HUES6 (cell line): ENCODE measurements around the gene NUDT3.
"Not testable (repeated sequence)": the region's sequence is repeated elsewhere in the genome, so short reads cannot be mapped to it uniquely, and the experiment has no call there.

ENCODE experiments used
- H3K27ac ChIP-seq: 2 replicates; pipeline ENCODE4 v1.7.0; 2013; ENCODE audit warnings: low read depth, mild to moderate bottlenecking, low read length, inconsistent platforms
- H3K27me3 ChIP-seq: 2 replicates; pipeline ENCODE4 v1.6.1; 2013; ENCODE audit warnings: low read length; ENCODE audit not compliant: control insufficient read depth, insufficient read depth
- H3K36me3 ChIP-seq: 2 replicates; pipeline ENCODE4 v1.6.1; 2013; ENCODE audit warnings: low read length; ENCODE audit not compliant: control insufficient read depth, insufficient read depth
- H3K4me1 ChIP-seq: 2 replicates; pipeline ENCODE4 v1.6.1; 2013; ENCODE audit warnings: low read length; ENCODE audit not compliant: control insufficient read depth, insufficient read depth
- H3K4me3 ChIP-seq: 2 replicates; pipeline ENCODE4 v1.5.1; 2013; ENCODE audit warnings: low read depth, low read length
- H3K9ac ChIP-seq: one replicate; pipeline ENCODE4 v1.6.1; 2013; ENCODE audit warnings: mild to moderate bottlenecking, low read length
- H3K9me3 ChIP-seq: 2 replicates; pipeline ENCODE4 v1.6.1; 2013; ENCODE audit warnings: low read depth, low read length; ENCODE audit not compliant: control insufficient read depth, insufficient read depth

The NUDT3 gene

GRCh38 chr6:34383656-34384320 lies 8.7 kb downstream of the NUDT3 start:
- Histone ChIP-seq H3K27ac (no peak overlapping the region), H3K9me3 (no peaks in the 10 kb centered on the region), H3K27me3 (no peaks in the 10 kb centered on the region), H3K4me1 (peaks cover 22% of the 10 kb centered on the region), H3K36me3 (no peaks in the 10 kb centered on the region), H3K9ac (no peak overlapping the region), H3K4me3 (no peak overlapping the region)

GRCh38 chr6:34383161-34383631 lies 9.3 kb downstream of the NUDT3 start:
- H3K27ac ChIP-seq, result no peak overlapping the region
- no peak overlapping the region for H3K4me3 ChIP-seq
- H3K9ac ChIP-seq, result no peak overlapping the region
- no peaks in the 10 kb centered on the region for H3K36me3 ChIP-seq
- H3K27me3 ChIP-seq, result no peaks in the 10 kb centered on the region
- peaks cover 27% of the 10 kb centered on the region for H3K4me1 ChIP-seq
- no peaks in the 10 kb centered on the region for H3K9me3 ChIP-seq

GRCh38 chr6:34381081-34381480 lies 11.4 kb downstream of the NUDT3 start:
- no peak overlapping the region for H3K9ac ChIP-seq
- H3K4me1 ChIP-seq, result peaks cover 23% of the 10 kb centered on the region
- no peaks in the 10 kb centered on the region for H3K27me3 ChIP-seq
- no peaks in the 10 kb centered on the region for H3K9me3 ChIP-seq
- no peaks in the 10 kb centered on the region for H3K36me3 ChIP-seq
- no peak overlapping the region for H3K27ac ChIP-seq
- H3K4me3 ChIP-seq, result no peak overlapping the region

GRCh38 chr6:34378470-34378869 lies 14.0 kb downstream of the NUDT3 start:
- no peaks in the 10 kb centered on the region for H3K27me3 ChIP-seq
- H3K9ac ChIP-seq, result no peak overlapping the region
- H3K9me3 ChIP-seq, result no peaks in the 10 kb centered on the region
- H3K4me1 ChIP-seq, result peaks cover 8% of the 10 kb centered on the region; the same call in 1 of the 2 replicates
- H3K4me3 ChIP-seq, result no peak overlapping the region
- H3K36me3 ChIP-seq, result no peaks in the 10 kb centered on the region
- no peak overlapping the region for H3K27ac ChIP-seq

- Histone ChIP-seq H3K4me1 (peaks cover 8% of the 10 kb centered on the region; the same call in 1 of the 2 replicates), H3K36me3 (no peaks in the 10 kb centered on the region), H3K9me3 (no peaks in the 10 kb centered on the region), H3K9ac (no peak overlapping the region), H3K27ac (no peak overlapping the region), H3K27me3 (no peaks in the 10 kb centered on the region), H3K4me3 (no peak overlapping the region)
Observed at GRCh38 chr6:34377984-34378383, 14.5 kb downstream of the NUDT3 start.

- not testable (repeated sequence) for H3K36me3 ChIP-seq, H3K27ac ChIP-seq, H3K27me3 ChIP-seq, H3K9ac ChIP-seq, H3K9me3 ChIP-seq, H3K4me1 ChIP-seq, H3K4me3 ChIP-seq
Observed at GRCh38 chr6:34377571-34377970, 14.9 kb downstream of the NUDT3 start.

- no peaks in the 10 kb centered on the region for H3K36me3 ChIP-seq
- H3K4me1 ChIP-seq, result peaks cover 8% of the 10 kb centered on the region; the same call in 1 of the 2 replicates
- H3K27ac ChIP-seq, result no peak overlapping the region
- no peak overlapping the region for H3K9ac ChIP-seq
- no peaks in the 10 kb centered on the region for H3K27me3 ChIP-seq
- no peak overlapping the region for H3K4me3 ChIP-seq
- H3K9me3 ChIP-seq, result no peaks in the 10 kb centered on the region
Observed at GRCh38 chr6:34375833-34376232, 16.6 kb downstream of the NUDT3 start.

- H3K27ac ChIP-seq, result no peak overlapping the region
- H3K9ac ChIP-seq, result no peak overlapping the region
- H3K4me3 ChIP-seq, result no peak overlapping the region
- 0 out of 2 replicates have a peak, but pooled peaks cover 4% of the 10 kb centered on the region for H3K36me3 ChIP-seq
- H3K27me3 ChIP-seq, result no peaks in the 10 kb centered on the region
- no peaks in the 10 kb centered on the region for H3K9me3 ChIP-seq
- peaks cover 8% of the 10 kb centered on the region; the same call in 1 of the 2 replicates for H3K4me1 ChIP-seq
Observed at GRCh38 chr6:34374508-34374907, 18.0 kb downstream of the NUDT3 start.

- H3K36me3 ChIP-seq, result 0 out of 2 replicates have a peak, but pooled peaks cover 4% of the 10 kb centered on the region
- H3K9ac ChIP-seq, result no peak overlapping the region
- H3K9me3 ChIP-seq, result no peaks in the 10 kb centered on the region
- no peaks in the 10 kb centered on the region for H3K27me3 ChIP-seq
- peaks cover 8% of the 10 kb centered on the region; the same call in 1 of the 2 replicates for H3K4me1 ChIP-seq
- H3K4me3 ChIP-seq, result no peak overlapping the region
- no peak overlapping the region for H3K27ac ChIP-seq
Observed at GRCh38 chr6:34374069-34374468, 18.4 kb downstream of the NUDT3 start.

GRCh38 chr6:34373511-34373910 lies 19.0 kb downstream of the NUDT3 start:
- 0 out of 2 replicates have a peak, but pooled peaks cover 4% of the 10 kb centered on the region for H3K36me3 ChIP-seq
- H3K27ac ChIP-seq, result no peak overlapping the region
- no peak overlapping the region for H3K9ac ChIP-seq

GRCh38 chr6:34371865-34372264 lies 20.6 kb downstream of the NUDT3 start:
- H3K9ac ChIP-seq, result not testable (repeated sequence)

More at GRCh38 chr6:34373511-34373910, 19.0 kb downstream of the NUDT3 start:
- Histone ChIP-seq H3K4me1 (peaks cover 6% of the 10 kb centered on the region; the same call in 1 of the 2 replicates), H3K9me3 (no peaks in the 10 kb centered on the region), H3K27me3 (no peaks in the 10 kb centered on the region), H3K4me3 (no peak overlapping the region)

More at GRCh38 chr6:34371865-34372264, 20.6 kb downstream of the NUDT3 start:
- H3K4me1 ChIP-seq, H3K36me3 ChIP-seq, H3K27me3 ChIP-seq, H3K27ac ChIP-seq, H3K4me3 ChIP-seq, H3K9me3 ChIP-seq: not testable (repeated sequence)
